Stimulated activated CD4-positive, alpha-beta T cell treated with anti-CD3 and anti-CD28 coated beads, TNF-alpha, amount 100 ng/mL, for 24 hours (primary cell): ENCODE results near the gene MBLAC1.

Experiments
- DNase-seq, 3 experiments: peaks; one replicate each; pipeline ENCODE4 v3.0.0-alpha.2; 2020; ENCODE audit warnings: low read depth in 3 of 3

Gene MBLAC1

DNA sequence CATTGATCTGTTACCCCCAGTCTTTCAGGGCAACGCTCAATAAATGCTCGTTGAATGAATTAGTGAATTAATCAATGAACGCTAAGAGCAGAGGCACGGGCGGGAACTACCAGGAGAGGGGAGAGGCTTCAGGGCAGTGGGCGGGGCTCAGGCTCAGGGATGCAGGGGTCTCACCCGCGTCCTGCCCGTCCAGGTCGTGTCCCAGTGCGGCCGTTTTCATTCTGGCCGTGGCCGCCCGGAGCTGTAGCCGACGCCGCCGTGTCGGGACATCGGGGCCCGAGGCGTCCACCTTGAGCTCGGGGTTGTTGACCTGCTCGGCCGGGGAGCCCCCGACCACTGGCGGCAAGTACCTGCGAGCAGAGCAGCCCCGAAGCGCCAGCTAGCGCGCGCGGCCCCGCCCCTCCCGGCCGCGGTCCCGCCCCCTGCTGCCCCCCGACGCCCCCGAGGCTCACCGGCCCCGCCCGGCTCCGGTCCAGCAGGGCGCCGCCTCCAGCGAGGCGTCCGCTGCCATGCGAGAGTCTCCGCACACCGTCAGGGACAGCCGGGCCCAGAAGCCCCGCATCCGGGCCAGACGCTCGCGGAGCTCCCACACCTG lies 44.4 kb downstream of the MBLAC1 start:
- no peak for DNase-seq

- no peak for DNase-seq
These were observed 45.1 kb downstream of the MBLAC1 start for GRCh38 chr7:100171840-100172239.

- no peak for DNase-seq
These were observed 47.2 kb downstream of the MBLAC1 start for GRCh38 chr7:100173806-100174495.

- DNase-seq: no peak
These were observed 47.8 kb downstream of the MBLAC1 start for GRCh38 chr7:100174582-100174981.

DNA sequence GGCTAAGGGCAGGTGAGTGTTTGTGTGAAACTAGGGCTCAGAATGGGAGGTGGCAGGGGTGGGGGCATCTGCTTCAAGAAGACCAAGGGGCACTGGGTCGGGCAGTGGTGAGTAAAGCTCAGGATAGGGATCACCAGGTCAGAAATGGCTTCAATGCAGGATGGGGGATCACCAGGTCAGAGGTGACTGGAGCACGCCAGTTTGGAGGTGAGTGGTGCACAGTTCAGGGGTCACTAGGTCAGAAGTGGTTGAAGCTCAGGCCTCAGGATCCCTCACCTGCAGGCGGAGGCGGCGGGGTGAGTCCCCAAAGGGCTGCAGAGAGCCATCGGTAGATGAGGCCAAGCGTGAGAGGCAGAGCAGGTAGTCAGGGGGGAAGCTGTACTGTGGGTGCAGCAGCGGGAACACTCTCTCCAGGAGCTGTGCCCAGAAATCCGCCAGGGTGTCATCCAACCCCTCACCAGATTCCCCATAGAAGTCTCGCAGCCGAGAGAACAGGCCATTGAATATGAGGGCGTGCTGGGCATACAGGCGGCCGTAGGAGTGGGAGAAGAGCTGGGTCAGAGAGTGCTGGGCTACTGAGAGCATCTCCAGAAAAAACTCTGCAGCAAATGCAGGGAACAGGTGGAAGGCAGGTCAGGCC lies 48.6 kb downstream of the MBLAC1 start:
- DNase-seq: no peak

GRCh38 chr7:100176096-100177044 lies 49.6 kb downstream of the MBLAC1 start:
- no peak for DNase-seq

- peak; percentile 94 to 99 (median 97) for DNase-seq
These were observed 50.6 kb downstream of the MBLAC1 start, which contains the start of the genes GPC2 and STAG3 for GRCh38 chr7:100177045-100178001. Gene GPC2, minus strand, starts transcription at chr7:100177381. Its CDS starts 182 bp downstream, at chr7:100177199. Gene STAG3, plus strand, starts transcription at chr7:100177918. Its CDS starts 2,639 bp downstream, at chr7:100180557.
